Skeletal muscle tissue (tissue), 4 donors: ENCODE data around the gene MORF4L2. TPM values are rescaled to one million over a fixed set of nuclear protein-coding genes. Genes with fewer than 3 reads are reported as not detected.
A peak's percentile ranks its signal among the peaks of the same experiment; 100 is the strongest.

ENCODE experiments used
- H3K27ac ChIP-seq: one replicate; pipeline ENCODE4 v1.7.0; 2013; ENCODE audit warnings: mild to moderate bottlenecking, low read depth, low read length, inconsistent platforms
- H3K27me3 ChIP-seq, 3 donors: one replicate each; pipeline ENCODE4 v1.7.0; 2013; ENCODE audit warnings: low read length in 3 of 3; ENCODE audit not compliant: control insufficient read depth in 3 of 3, insufficient read depth in 3 of 3
- H3K36me3 ChIP-seq, 3 donors: one replicate each; pipeline ENCODE4 v1.7.0; 2013; ENCODE audit warnings: low read length in 3 of 3; ENCODE audit not compliant: control insufficient read depth in 3 of 3, insufficient read depth in 3 of 3
- H3K4me1 ChIP-seq, 3 donors: one replicate each; pipeline ENCODE4 v1.7.0; 2013; ENCODE audit warnings: low read length in 3 of 3, mild to moderate bottlenecking in 3 of 3; ENCODE audit not compliant: control insufficient read depth in 3 of 3, insufficient read depth in 3 of 3
- H3K4me3 ChIP-seq, 3 donors: one replicate each; pipeline ENCODE4 v1.7.0; 2013; ENCODE audit warnings: low read length in 3 of 3
- H3K9ac ChIP-seq, 3 donors: one replicate each; pipeline ENCODE4 v1.7.0; 2013; ENCODE audit warnings: low read length in 3 of 3, mild to moderate bottlenecking in 3 of 3, moderate library complexity in 2 of 3, low read depth in 1 of 3
- H3K9me3 ChIP-seq, 3 donors: one replicate each; pipeline ENCODE4 v1.7.0; 2013; ENCODE audit warnings: low read length in 3 of 3; ENCODE audit not compliant: control insufficient read depth in 3 of 3
- total RNA-seq: library from RNA; depleted of rRNA; stranded (reverse); fragments of >200 nt; gene quantifications from one replicate; pipeline ENCODE4 v1.2.3, GENCODE V29; 2014
- donor health status: Osteomylitis.

The MORF4L2 gene
- total RNA-seq, 1 donor from 2014 or later, result 219 TPM

DNA sequence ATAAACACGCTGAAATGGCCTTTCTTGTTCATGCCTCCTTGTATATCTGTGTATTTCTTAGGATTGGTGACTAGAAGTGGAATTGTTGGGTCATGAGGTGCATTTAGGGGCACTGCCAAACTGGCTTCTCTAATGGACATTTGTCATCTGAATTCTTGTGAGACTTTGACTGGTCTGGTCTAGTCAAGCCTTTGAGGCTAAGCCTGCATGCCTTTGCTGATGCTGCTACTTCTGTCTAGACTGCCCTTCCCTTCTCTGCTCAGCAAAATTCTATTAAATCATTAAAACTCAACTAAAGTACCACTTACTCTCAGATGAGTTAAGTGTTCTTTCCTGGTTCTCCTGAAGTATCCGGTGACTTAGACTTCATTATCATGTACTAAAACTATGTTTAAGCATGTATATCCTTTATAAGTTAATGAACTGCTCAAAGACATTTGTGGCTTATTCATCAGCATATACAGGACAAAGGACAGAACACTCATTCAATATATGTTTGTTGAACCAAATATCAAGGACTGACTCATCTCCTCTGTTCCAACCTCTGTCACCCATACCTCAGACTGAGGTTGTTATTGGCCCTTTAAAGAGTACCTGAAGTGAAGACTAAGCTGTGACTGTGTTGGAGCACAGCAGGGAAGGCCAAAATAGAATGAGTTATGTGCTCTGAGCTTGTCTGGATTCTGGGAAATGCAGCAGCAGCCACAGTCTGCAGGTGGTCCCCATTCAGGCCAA is 48.7 kb downstream of the MORF4L2 start:
- H3K27me3 ChIP-seq, result no peaks in the 10 kb centered on the region
- no peaks in the 10 kb centered on the region for H3K9me3 ChIP-seq
- no peaks in the 10 kb centered on the region for H3K36me3 ChIP-seq
- H3K27ac ChIP-seq, result no peak overlapping the region
- H3K4me1 ChIP-seq, result no peaks in the 10 kb centered on the region
- H3K4me3 ChIP-seq, result no peak overlapping the region
- no peak overlapping the region for H3K9ac ChIP-seq

GRCh38 chrX:103635436-103635835 is 51.1 kb downstream of the MORF4L2 start:
- Histone ChIP-seq H3K27ac (no peak overlapping the region), H3K9me3 (no peaks in the 10 kb centered on the region), H3K9ac (no peak overlapping the region), H3K27me3 (peaks cover 0 to 4% (median 0%) of the 10 kb centered on the region in 3 donors), H3K4me1 (peaks cover 0 to under 1% (median 0%) of the 10 kb centered on the region in 3 donors), H3K36me3 (peaks cover 0 to 3% (median 2%) of the 10 kb centered on the region in 3 donors), H3K4me3 (no peak overlapping the region)

GRCh38 chrX:103631145-103631544 is 55.4 kb downstream of the MORF4L2 start:
- Histone ChIP-seq H3K27ac (no peak overlapping the region), H3K27me3 (peaks cover 0 to 4% (median 0%) of the 10 kb centered on the region in 3 donors), H3K4me1 (peaks cover 0 to 7% (median 5%) of the 10 kb centered on the region in 3 donors), H3K9me3 (no peaks in the 10 kb centered on the region), H3K4me3 (no peak overlapping the region), H3K36me3 (peaks cover 0 to 3% (median 2%) of the 10 kb centered on the region in 3 donors), H3K9ac (no peak overlapping the region)

DNA sequence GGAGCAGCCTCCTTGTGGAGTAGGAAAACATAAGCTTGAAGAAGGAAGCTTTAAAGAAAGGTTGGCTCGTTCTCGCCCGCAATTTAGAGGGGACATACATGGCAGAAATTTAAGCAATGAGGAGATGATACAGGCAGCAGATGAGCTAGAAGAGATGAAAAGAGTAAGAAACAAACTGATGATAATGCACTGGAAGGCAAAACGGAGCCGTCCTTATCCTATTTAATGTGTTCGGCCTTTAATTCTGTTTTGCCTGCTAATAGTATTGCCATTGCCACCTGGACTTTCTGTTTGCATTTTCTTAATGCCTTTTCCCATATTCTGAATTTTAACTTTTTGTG is 56.4 kb downstream of the MORF4L2 start:
- H3K9me3 ChIP-seq, result no peaks in the 10 kb centered on the region
- peaks cover 0 to 4% (median 0%) of the 10 kb centered on the region in 3 donors for H3K27me3 ChIP-seq
- peaks cover 0 to 3% (median 2%) of the 10 kb centered on the region in 3 donors for H3K36me3 ChIP-seq
- H3K4me1 ChIP-seq, result peaks cover 0 to 7% (median 5%) of the 10 kb centered on the region in 3 donors
- peak overlapping the region; percentile 65 to 88 (median 78) for H3K4me3 ChIP-seq
- peak overlapping the region; percentile 91 for H3K27ac ChIP-seq
- peak overlapping the region; percentile 81 to 86 (median 85) for H3K9ac ChIP-seq

- H3K4me1 ChIP-seq, result peaks cover under 1 to 7% (median 5%) of the 10 kb centered on the region in 3 donors
- peaks cover 0 to 4% (median 0%) of the 10 kb centered on the region in 3 donors for H3K27me3 ChIP-seq
- peak overlapping the region; percentile 91 for H3K27ac ChIP-seq
Measured at GRCh38 chrX:103629318-103630170, 57.0 kb downstream of the MORF4L2 start.

GRCh38 chrX:103628386-103629317 is 57.8 kb downstream of the MORF4L2 start, which contains the start of gene TCEAL1:
Gene TCEAL1, plus strand, starts transcription at chrX:103628975. Its CDS starts 942 bp downstream, at chrX:103629917.
- H3K9me3 ChIP-seq, result no peaks in the 10 kb centered on the region
- H3K4me3 ChIP-seq, result peak within 1 kb of the TSS; percentile 65 to 88 (median 78)
- peaks cover 0 to 4% (median 0%) of the 10 kb centered on the region in 3 donors for H3K27me3 ChIP-seq
- peaks cover 5 to 11% (median 6%) of the 10 kb centered on the region in 3 donors for H3K4me1 ChIP-seq
- H3K36me3 ChIP-seq, result peaks cover 0 to 3% (median 2%) of the 10 kb centered on the region in 3 donors
- H3K27ac ChIP-seq, result peak within 1 kb of the TSS; percentile 91
- H3K9ac ChIP-seq, result peak within 1 kb of the TSS; percentile 81 to 86 (median 85)

More at GRCh38 chrX:103629318-103630170, 57.0 kb downstream of the MORF4L2 start:
- H3K9me3 ChIP-seq, result no peaks in the 10 kb centered on the region
- H3K36me3 ChIP-seq, result peaks cover 0 to 3% (median 2%) of the 10 kb centered on the region in 3 donors
- H3K9ac ChIP-seq, result peak overlapping the region; percentile 81 to 86 (median 85)
- peak overlapping the region; percentile 65 to 88 (median 78) for H3K4me3 ChIP-seq

DNA sequence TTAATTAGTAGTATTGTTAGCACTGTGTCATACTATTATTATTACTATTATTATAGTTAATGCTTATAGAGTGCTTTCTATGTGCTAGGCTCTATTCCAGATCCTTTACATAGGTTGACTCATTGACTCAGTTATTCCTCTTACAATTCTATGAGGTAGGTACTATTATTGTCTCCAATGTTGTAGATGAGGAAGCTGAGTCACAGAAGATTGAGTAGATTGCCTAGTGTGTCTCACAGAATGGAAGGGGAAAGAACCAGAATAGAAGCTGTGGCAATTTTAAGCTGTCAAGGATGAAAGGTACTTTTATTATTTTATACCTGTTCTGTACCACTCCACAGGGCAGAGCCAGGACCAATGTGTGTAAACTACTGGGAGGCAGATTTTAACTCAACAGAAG is 59.6 kb downstream of the MORF4L2 start:
- Histone ChIP-seq H3K36me3 (peaks cover 0 to 3% (median 2%) of the 10 kb centered on the region in 3 donors), H3K4me3 (no peak overlapping the region), H3K27ac (no peak overlapping the region), H3K9me3 (no peaks in the 10 kb centered on the region), H3K4me1 (peaks cover 5 to 11% (median 6%) of the 10 kb centered on the region in 3 donors), H3K9ac (no peak overlapping the region), H3K27me3 (peaks cover 0 to 4% (median 0%) of the 10 kb centered on the region in 3 donors)
